SK-N-SH treated with all-trans-retinoic acid at 6 μM for 48 hours (cell line): Measurements from ENCODE around the gene DAB2IP.

Source experiments
- ATAC-seq: fragments of 200-7000 bp; cut with Tn5 transposase; 3 replicates; pipeline ENCODE4 v1.9.1; 2020; ENCODE audit warnings: mild to moderate bottlenecking, moderate library complexity
- ARNTL ChIP-seq: fragments of 450-650 bp; formaldehyde crosslinking; IDR thresholded peaks from 2 replicates; pipeline ENCODE4 v1.5.0; 2020; ENCODE audit warnings: low read depth, mild to moderate bottlenecking, moderate library complexity, borderline replicate concordance
- BACH2 ChIP-seq: fragments of 250-450 bp; sonication (Bioruptor Pico); IDR thresholded peaks from 2 replicates; pipeline ENCODE4 v1.9.0; 2021; ENCODE audit warnings: mild to moderate bottlenecking, borderline replicate concordance
- CREB5 ChIP-seq: fragments of 250-450 bp; sonication (Bioruptor Pico); IDR thresholded peaks from 2 replicates; pipeline ENCODE4 v1.5.1; 2020; ENCODE audit warnings: low read depth, mild to moderate bottlenecking, moderate library complexity
- CSDC2 ChIP-seq: fragments of 250-450 bp; sonication (Bioruptor Pico); IDR thresholded peaks from 2 replicates; pipeline ENCODE4 v1.5.0; 2020; ENCODE audit warnings: mild to moderate bottlenecking, moderate library complexity
- CSRNP3 ChIP-seq: fragments of 250-450 bp; sonication (Bioruptor Pico); IDR thresholded peaks from 2 replicates; pipeline ENCODE4 v1.5.1; 2021; ENCODE audit warnings: mild to moderate bottlenecking, moderate library complexity
- ESRRG ChIP-seq: fragments of 250-450 bp; sonication (Bioruptor Pico); IDR thresholded peaks from 2 replicates; pipeline ENCODE4 v1.6.1; 2021; ENCODE audit warnings: mild to moderate bottlenecking
- GLIS3 ChIP-seq: fragments of 250-450 bp; sonication (Bioruptor Pico); IDR thresholded peaks from 2 replicates; pipeline ENCODE4 v1.5.0; 2020; ENCODE audit warnings: mild to moderate bottlenecking, moderate library complexity
- ISL1 ChIP-seq: fragments of 250-450 bp; sonication (Bioruptor Pico); IDR thresholded peaks from 2 replicates; pipeline ENCODE4 v2.1.2; 2022; ENCODE audit warnings: mild to moderate bottlenecking, moderate library complexity
- OSR1 ChIP-seq: fragments of 250-450 bp; sonication (Bioruptor Pico); IDR thresholded peaks from 2 replicates; pipeline ENCODE4 v1.8.0; 2022; ENCODE audit warnings: moderate library complexity, mild to moderate bottlenecking, inconsistent platforms
- POU6F1 ChIP-seq: fragments of 250-450 bp; sonication (Bioruptor Pico); IDR thresholded peaks from 2 replicates; pipeline ENCODE4 v1.8.0; 2021; ENCODE audit warnings: low read depth, mild to moderate bottlenecking, moderate library complexity, borderline replicate concordance
- PPARA ChIP-seq: fragments of 250-450 bp; sonication (Bioruptor Pico); IDR thresholded peaks from 2 replicates; pipeline ENCODE4 v1.5.0; 2020; ENCODE audit warnings: mild to moderate bottlenecking, borderline replicate concordance
- RARB ChIP-seq: fragments of 250-450 bp; sonication (Bioruptor Pico); IDR thresholded peaks from 2 replicates; pipeline ENCODE4 v1.8.0; 2021; ENCODE audit warnings: mild to moderate bottlenecking, moderate library complexity
- SNAI2 ChIP-seq: fragments of 250-450 bp; sonication (Bioruptor Pico); IDR thresholded peaks from 2 replicates; pipeline ENCODE4 v1.5.0; 2020; ENCODE audit warnings: mild to moderate bottlenecking, moderate library complexity
- TCF4 ChIP-seq: fragments of 250-450 bp; sonication (Bioruptor Pico); IDR thresholded peaks from 2 replicates; pipeline ENCODE4 v1.8.0; 2021; ENCODE audit warnings: mild to moderate bottlenecking, moderate library complexity, borderline replicate concordance
- TOX ChIP-seq: fragments of 250-450 bp; sonication (Bioruptor Pico); IDR thresholded peaks from 2 replicates; pipeline ENCODE4 v1.8.0; 2021; ENCODE audit warnings: mild to moderate bottlenecking, moderate library complexity, borderline replicate concordance
- TSHZ2 ChIP-seq: fragments of 250-450 bp; sonication (Bioruptor Pico); IDR thresholded peaks from 2 replicates; pipeline ENCODE4 v1.5.0; 2020; ENCODE audit warnings: mild to moderate bottlenecking, moderate library complexity
- ZC3H10 ChIP-seq: fragments of 250-450 bp; sonication (Bioruptor Pico); IDR thresholded peaks from 2 replicates; pipeline ENCODE4 v1.5.1; 2021; ENCODE audit warnings: mild to moderate bottlenecking, moderate library complexity
- ZFP3 ChIP-seq: fragments of 250-450 bp; sonication (Bioruptor Pico); IDR thresholded peaks from 2 replicates; pipeline ENCODE4 v1.5.0; 2020; ENCODE audit warnings: mild to moderate bottlenecking, moderate library complexity
- ZFP30 ChIP-seq: fragments of 450-650 bp; formaldehyde crosslinking; IDR thresholded peaks from 2 replicates; pipeline ENCODE4 v1.5.0; 2022; ENCODE audit warnings: mild to moderate bottlenecking, moderate library complexity
- ZNF565 ChIP-seq: fragments of 450-650 bp; formaldehyde crosslinking; conservative IDR thresholded peaks from 2 replicates; pipeline ENCODE4 v1.5.0; 2020; ENCODE audit warnings: low read depth, mild to moderate bottlenecking, moderate library complexity
- ZNF70 ChIP-seq: fragments of 450-650 bp; formaldehyde crosslinking; IDR thresholded peaks from 2 replicates; pipeline ENCODE4 v1.5.0; 2020; ENCODE audit warnings: mild to moderate bottlenecking, moderate library complexity
- ZNF8 ChIP-seq: fragments of 450-650 bp; formaldehyde crosslinking; IDR thresholded peaks from 2 replicates; pipeline ENCODE4 v1.5.0; 2020; ENCODE audit warnings: mild to moderate bottlenecking, moderate library complexity

DAB2IP gene

GRCh38 chr9:121820286-121821005 lies 169.0 kb downstream of the DAB2IP start:
- TF ChIP-seq BACH2 (CRISPR knock-in tag), result no peak
- TF ChIP-seq ZNF8 (CRISPR knock-in tag), result no peak
- TF ChIP-seq ISL1, result no peak
- no peak for TF ChIP-seq ZFP3 (CRISPR knock-in tag)
- TF ChIP-seq ZNF70 (CRISPR knock-in tag), result no peak
- no peak for TF ChIP-seq PPARA (CRISPR knock-in tag)
- TF ChIP-seq ESRRG, result no peak
- TF ChIP-seq RARB (CRISPR knock-in tag), result no peak
- TF ChIP-seq ZNF565 (CRISPR knock-in tag), result no peak
- no peak for TF ChIP-seq CSRNP3 (CRISPR knock-in tag)
- no peak for TF ChIP-seq SNAI2
- TF ChIP-seq ZFP30 (CRISPR knock-in tag), result no peak
- no peak for TF ChIP-seq ZC3H10 (CRISPR knock-in tag)
- no peak for TF ChIP-seq TSHZ2 (CRISPR knock-in tag)
- no peak for ATAC-seq

GRCh38 chr9:121821326-121821725 lies 169.9 kb downstream of the DAB2IP start:
- no peak for ATAC-seq
- no peak for TF ChIP-seq ZFP3 (CRISPR knock-in tag)
- TF ChIP-seq ZC3H10 (CRISPR knock-in tag), result no peak
- no peak for TF ChIP-seq GLIS3 (CRISPR knock-in tag)
- no peak for TF ChIP-seq ARNTL (CRISPR knock-in tag)
- TF ChIP-seq ZNF565 (CRISPR knock-in tag), result no peak
- TF ChIP-seq TSHZ2 (CRISPR knock-in tag), result no peak
- TF ChIP-seq BACH2 (CRISPR knock-in tag), result no peak
- TF ChIP-seq SNAI2, result no peak
- TF ChIP-seq OSR1 (CRISPR knock-in tag), result no peak
- no peak for TF ChIP-seq CSDC2
- no peak for TF ChIP-seq TOX (CRISPR knock-in tag)
- no peak for TF ChIP-seq CSRNP3 (CRISPR knock-in tag)
- no peak for TF ChIP-seq ZNF8 (CRISPR knock-in tag)
- TF ChIP-seq PPARA (CRISPR knock-in tag), result no peak
- no peak for TF ChIP-seq CREB5 (CRISPR knock-in tag)
- no peak for TF ChIP-seq TCF4 (CRISPR knock-in tag)
- no peak for TF ChIP-seq ISL1
- no peak for TF ChIP-seq RARB (CRISPR knock-in tag)
- TF ChIP-seq ZFP30 (CRISPR knock-in tag), result no peak
- TF ChIP-seq POU6F1 (CRISPR knock-in tag), result no peak
